GM21515 (cell line): ENCODE measurements around the gene WBP2NL.

Source experiments
- ATAC-seq: cut with Tn5 transposase; IDR thresholded peaks from one replicate; pipeline ENCODE4 v1.9.1; 2021; ENCODE audit not compliant: unreplicated experiment

Gene WBP2NL

DNA sequence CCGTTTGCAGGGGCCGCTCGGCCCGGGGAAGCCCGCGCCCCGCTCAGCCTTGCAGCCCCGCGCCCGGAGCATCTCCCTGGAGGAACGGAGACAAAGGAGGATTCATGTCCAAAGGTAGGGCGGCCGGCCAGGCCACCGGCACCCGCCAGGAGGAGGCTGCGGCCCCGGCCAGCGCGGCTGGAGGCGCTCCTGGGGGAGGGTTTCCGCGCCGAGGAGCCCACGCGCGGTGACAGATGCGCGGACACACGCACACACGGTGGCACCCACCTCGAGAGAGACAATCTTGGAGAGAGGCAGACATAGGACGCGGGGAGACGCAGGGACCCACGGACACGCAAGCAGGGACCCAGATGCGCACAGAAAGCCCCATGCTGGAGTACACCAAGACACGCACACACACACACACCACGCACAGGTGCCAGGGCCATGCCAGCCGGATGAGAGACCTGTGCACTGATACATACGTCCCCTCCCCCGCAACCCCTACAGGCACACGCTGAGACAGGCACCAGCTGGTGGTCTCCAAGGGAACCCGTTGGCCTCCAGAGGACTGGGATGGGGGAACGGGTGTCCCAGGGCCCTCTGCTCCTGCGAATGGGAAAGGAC lies 21.5 kb upstream of the WBP2NL start:
- ATAC-seq: no peak

DNA sequence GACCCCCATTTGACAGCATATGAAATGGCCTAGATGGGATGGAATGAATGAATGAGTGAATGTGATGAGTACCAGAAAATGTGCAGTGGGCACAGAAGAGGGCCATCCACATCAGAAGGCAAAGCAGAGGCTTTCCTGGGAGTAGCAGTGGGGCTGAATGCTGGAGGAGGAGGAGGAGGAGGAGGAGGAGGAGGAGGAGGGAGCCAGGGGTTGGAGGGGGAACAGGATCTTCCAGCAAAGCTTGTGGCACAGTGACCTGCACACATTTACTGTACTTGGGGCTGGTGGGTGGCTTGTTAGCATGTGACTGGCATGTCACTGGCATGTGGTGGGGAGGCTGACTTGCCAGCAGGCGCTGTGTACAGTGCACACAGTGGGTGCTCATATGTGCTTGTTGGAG lies 19.9 kb upstream of the WBP2NL start:
- ATAC-seq: no peak

DNA sequence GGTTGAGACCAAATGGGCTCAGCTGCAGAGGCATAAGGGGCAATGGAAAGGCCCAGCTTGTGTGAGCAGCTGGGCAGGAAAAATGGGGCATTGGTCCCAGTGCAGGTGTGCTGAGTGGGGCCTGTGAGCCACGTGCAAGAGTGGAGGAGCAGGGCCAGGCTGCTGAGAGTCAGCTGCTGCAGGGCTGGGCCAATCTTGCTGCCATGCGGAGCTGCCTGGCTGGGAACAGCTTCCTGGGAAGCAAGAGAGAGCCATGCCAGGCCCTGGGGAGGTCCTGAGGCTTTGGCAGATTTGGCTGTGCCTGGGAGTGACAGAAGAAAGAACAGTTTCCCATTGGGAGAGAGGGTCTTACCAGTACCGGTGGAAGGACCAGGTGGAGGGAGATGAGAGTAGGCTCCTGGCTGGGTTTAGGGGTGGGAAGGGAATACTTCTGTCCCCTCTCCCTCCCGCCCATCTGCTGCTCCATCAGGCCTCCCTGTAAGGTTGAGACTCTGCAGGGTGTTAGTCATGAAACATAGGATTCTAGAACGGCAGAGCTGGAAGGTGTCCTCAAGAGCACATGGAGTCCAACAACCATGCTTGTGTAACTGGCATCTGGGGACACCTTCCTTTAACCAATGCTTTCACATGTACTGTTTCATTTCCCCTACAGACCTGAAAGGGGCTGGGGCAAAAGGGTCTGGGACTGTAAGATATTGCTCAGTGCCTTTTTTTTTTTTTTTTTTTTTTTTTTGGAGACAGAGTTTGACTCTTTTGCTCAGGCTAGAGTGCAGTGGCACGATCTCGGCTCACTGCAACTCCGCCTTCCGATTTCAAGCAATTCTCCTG lies 19.0 kb upstream of the WBP2NL start:
- no peak for ATAC-seq

DNA sequence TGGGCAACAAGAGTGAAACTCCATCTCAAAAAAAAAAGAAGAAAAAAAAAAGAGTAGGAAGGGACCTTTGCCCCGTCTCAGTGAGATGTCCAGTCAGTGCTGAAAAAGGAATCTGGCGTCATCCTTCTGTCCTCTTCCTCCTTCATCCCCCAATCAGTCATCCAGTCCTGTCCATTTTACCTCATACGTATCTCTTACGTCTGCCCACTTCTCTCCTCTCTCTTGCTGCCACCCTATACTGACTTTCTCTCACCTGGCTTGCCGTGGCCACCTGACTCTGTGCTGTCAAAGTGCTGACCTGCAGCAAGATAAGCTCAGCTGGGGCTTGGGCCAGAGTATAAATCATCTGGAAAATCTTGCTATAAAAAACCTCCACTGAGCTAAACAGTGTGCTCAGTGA lies 15.7 kb upstream of the WBP2NL start:
- no peak for ATAC-seq

DNA sequence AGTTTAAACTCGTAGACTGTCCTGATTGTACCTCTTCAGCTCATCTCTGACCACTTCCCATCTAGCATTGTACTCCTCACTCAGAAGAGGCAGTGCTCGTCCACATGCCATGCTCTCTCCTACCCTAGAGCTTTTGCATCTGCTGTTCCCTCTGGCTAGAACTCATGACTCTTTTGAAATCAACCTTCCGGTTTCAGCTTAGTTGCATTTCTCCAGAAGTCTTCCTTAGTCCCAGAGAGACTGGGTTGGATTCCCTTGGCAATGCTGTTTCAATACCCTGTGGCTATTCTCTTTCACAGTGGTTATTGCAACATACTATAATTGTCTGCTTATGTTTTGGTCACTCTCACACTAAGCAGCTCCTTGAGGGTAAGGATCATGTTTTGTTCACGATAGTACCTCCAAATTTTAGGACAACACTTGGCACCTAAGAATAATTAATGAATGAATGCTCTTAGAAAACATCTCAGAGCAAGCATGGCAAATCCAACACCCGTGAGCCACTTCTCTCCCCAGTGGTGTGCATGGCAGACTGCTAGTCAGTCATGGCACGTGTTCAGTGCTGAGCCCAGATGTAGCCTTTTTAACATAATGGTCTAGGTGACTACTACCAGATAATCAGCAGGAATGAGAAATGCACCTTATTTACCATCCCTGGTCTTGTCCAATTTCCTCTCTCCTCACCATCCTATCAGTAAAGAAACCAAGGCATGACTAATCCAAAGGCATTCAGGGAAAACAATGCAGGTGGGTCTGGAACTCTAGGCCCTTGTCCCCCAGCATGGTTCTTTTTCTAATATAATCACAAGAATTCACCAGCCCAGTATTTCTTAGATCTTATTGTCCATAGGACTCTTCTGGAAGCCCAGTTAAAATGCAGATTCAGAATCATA lies 14.8 kb upstream of the WBP2NL start:
- no peak for ATAC-seq

DNA sequence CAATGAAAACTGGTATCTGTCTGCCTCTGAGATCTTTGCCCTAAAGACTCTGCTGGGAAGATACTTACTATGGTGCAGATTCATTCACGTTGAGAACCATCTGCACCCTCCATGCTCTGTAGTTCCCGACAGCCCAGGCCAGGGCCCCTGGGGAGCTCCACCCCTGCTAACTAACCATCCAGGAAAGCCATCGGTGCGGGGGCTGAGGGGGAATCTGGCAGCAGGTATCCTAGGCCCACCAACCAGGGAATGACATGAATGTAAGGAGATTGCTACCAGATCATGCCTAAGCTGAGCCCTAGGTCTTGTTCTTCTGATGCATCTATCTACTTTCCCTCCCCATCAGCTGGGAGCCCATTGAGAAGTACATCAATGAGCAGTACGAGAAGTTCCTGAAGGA lies 11.3 kb upstream of the WBP2NL start:
- ATAC-seq: no peak

DNA sequence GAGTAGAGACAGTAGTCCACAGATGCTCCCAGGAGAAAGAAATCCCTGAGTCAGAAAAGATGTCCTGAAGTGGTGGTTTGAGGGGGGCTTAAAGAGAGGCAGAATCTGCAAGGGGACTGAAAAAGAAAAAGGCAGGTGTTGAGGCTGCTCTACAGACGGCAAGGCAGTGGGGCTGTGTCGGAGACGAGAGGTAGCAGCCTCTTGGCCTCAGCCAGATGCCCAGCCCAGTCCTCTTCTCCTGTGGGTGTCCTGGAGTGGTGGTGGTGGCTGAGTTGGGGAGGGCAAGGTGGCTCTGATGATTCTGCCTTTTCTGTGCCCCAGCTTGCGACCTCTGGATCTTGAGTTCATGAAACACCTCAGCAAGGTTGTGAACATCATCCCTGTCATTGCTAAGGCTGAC lies 9.3 kb upstream of the WBP2NL start:
- no peak for ATAC-seq

DNA sequence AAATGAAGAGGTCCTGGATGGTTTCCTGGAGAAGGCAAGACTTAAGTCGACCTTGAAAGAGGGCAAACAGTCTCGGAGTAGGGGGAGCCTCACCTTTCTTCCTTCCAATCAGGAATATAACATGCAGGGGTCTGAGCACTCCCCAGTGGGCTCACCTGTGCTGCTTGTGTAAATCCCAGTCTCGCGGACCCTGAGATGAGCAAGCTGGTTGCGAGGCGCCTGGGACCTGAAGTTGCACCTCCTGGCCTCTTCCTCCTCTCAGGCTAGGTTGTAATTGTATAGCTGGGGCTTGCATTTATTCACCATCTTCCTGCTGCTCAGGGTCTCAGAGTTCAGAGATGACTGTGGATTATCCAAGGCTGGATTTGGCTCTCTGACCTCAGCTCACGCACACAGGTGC lies 7.5 kb upstream of the WBP2NL start:
- no peak for ATAC-seq

DNA sequence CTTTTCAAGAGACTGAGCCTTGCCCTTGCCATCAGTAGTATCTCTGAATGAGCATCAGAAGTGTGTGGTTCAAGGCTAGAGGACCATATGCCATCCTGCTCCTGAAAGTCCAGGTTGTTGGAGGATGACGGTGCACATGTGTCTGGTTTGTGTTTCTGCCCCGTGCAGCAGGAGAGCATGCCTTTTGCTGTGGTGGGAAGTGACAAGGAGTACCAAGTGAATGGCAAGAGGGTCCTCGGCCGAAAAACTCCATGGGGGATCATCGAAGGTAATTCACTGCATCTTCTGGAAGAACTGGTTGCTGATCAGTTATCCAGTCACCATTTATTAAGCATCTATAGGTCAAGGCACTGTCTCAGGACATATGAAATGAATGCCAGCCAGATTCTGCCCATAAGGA lies 6.1 kb upstream of the WBP2NL start:
- no peak for ATAC-seq

DNA sequence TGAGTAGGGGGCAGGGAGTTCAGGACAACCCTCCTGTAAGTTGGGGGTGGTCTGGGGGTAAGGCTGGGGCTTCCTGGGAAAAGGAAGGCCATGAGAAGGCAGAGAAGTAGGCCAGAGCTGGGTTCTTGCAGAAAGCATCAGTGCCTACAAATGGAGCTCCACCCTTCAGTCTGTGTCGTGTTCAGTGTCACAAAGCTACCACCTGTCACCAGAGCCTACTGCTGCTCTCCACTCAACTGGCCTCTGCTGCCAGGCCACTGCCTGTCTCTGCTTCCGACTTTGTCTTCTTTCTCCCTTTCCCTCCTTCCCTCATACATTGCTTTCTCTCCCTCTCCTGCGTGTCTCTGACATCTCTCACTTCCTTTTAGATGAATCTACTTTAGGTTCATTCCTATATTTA lies 3.4 kb upstream of the WBP2NL start:
- ATAC-seq: no peak

DNA sequence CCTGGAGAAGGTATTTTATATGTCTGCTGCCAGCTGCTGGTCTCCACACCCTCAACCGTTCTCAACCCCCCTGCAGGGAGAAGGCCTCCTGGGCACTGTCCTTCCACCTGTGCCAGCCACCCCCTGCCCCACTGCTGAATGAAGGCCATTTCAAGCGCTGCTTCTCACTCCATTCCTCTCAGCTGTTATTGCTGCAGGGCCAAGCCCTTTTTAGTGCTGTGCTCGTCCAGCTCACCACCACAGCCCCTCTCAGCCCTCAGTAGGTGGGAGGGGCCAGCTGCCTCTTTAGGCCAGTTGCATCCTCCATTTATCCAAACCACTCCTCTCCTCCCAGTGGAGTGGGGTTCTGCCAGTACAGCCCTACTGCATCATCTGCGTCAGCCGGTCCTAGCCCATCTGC lies 1.8 kb upstream of the WBP2NL start:
- no peak for ATAC-seq

DNA sequence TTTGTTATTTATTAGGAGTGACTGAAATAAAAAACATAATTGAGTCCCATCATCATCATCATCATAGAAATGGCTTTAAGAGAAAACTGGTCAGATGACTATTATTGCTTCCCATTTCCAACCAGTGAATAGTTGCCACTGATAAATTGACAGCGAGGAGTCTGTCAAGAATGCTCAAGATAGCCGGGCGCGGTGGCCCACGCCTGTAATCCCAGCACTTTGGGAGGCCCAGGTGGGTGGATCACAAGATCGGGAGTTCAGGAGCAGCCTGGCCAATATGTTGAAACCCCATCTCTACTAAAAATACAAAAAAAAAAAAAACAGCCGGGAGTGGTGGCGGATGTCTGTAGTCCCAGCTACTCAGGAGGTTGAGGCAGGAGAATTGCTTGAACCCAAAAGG lies 1.9 kb downstream of the WBP2NL start:
- ATAC-seq: no peak

DNA sequence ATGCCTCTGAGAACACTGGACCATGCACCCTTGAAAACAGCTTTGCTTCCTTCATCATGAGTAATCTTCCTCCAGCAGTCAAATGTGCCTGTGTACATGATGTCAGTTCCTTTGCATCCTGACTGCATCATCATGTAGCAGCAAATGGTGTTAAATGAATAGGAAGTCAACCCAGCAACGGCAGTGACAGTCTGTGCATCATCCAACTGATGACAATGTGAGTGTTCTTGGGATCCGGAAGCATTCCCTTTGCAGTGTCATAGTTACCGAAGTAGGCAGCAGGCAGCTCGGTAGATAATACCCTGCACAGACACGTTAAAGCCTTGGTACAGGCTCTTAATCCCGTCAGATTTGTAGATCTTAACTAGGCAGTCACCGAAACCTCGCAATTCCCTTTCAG lies 2.5 kb downstream of the WBP2NL start:
- ATAC-seq: no peak

DNA sequence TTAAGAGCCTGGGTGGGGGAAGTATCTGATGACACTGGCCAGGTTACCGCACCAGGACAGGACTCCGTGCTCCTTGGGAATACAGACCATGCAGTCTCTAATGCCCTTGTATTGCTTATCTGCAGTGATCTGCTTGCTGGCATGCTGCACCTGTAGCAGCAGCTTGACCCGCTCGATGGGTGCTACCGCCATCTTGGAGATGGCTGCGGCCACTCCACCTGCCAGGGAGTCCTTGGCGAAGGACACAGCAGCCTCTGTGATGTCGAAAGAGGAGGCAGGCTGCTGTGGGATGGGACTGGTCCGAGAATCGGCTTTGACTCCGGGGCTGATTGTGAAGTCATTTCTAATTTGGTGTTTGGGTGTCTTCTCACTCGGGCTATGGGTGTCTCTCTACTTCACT lies 3.1 kb downstream of the WBP2NL start:
- ATAC-seq: no peak

DNA sequence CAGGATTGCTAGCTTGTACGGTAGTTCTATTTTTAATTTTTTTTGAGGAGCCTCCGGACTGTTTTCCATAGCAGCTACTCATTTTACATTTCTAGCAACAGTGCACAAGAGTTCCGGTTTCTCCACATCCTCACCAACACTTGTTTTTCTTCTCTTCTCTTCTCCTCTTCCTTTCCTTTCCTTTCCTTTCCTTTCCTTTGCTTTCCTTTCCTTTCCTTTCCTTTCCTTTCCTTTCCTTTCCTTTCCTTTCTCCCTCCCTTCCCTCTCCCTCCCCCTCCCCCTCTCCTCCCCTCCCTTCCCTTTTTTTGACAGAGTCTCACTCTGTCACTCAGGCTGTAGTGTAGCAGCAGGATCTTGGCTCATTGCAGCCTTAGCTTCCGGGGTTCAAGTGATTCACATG lies 9.3 kb downstream of the WBP2NL start:
- ATAC-seq: no peak

DNA sequence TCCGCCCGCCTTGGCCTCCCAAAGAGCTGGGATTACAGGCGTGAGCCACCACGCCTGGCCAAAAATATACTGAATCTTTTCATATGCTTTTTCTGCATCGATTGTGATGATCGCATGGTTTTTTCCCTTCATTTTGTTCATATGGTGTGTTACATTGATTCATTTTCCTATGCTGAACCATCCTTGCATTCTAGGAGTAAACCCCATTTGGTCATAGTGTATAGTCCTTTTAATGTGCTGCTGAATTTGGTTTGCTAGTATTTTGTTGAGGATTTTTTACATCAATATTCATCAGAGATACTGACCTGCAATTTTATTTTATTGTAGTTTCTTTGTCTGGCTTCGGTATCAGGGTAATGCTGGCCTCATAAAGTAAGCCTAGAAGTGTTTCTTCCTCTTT lies 12.2 kb downstream of the WBP2NL start:
- no peak for ATAC-seq

DNA sequence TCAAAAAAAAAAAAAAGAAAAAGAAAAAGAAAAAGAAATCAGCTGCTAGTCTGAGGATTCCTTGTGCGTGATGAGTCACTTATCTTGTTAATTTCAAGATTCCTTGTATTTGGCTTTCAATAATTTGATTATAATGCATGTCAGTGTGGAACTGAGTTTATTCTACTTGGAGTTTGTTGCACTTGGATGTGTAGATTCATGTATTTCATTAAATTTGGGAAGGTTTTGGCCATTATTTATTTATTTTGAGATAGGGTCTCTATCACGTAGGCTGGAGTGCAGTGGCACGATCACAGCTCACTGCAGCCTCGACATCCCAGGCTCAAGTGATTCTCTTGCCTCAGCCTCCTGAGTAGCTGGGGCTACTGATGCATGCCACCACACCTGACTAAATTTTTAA lies 14.8 kb downstream of the WBP2NL start:
- ATAC-seq: no peak

DNA sequence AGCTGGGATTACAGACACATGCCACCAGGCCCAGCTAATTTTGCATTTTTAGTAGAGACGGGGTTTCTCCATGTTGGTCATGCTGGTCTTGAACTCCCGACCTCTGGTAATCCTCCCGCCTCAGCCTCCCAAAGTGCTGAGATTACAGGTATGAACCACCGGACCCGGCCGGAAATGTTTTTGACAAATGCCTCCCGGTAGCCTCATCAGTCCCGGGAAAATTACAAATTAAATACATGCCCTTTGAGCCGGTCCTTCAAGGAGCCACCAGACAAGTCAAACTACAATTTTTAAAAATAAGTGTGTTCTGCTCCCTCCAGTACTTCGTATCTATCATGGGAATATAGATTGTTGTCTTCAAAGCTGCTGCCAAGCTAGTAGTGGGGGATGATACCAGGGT lies 17.5 kb downstream of the WBP2NL start:
- no peak for ATAC-seq

DNA sequence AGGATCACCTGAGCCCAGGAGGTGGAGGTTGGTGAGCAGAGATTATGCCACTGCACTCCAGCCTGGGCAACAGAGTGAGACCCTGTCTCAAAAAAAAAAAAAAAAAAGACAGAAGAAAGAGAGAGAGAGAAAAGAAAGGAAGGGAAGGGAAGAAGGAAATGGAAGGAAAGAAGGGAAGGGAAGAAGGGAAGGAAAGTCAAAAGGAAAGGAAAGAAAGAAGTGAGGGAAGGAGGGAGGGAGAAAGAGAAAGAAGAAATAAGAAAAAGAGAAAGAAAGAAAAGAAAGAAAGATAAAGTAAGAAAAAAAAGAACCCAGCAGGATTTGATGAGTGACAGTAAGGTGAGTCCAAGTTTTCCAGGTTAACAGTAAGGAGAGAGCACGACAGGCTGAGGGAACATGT lies 19.6 kb downstream of the WBP2NL start:
- no peak for ATAC-seq

DNA sequence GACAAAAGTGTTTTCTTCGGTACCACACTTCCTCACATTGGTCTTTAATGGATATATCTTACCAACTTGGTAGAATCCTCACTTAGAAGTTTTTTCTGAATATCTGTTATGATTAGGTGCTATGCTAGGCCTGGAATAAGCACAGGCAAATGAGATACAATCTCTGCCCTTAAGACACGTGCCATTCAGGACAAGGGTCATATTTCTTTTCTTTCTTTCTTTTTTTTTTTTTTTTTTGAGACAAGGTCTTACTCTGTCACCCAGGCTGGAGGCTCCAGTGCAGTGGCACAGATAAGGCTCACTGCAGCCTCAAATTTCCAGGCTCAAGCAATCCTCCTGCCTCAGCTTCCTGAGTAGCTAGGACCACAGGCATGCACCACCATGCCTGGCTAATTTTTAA lies 23.0 kb downstream of the WBP2NL start:
- no peak for ATAC-seq

DNA sequence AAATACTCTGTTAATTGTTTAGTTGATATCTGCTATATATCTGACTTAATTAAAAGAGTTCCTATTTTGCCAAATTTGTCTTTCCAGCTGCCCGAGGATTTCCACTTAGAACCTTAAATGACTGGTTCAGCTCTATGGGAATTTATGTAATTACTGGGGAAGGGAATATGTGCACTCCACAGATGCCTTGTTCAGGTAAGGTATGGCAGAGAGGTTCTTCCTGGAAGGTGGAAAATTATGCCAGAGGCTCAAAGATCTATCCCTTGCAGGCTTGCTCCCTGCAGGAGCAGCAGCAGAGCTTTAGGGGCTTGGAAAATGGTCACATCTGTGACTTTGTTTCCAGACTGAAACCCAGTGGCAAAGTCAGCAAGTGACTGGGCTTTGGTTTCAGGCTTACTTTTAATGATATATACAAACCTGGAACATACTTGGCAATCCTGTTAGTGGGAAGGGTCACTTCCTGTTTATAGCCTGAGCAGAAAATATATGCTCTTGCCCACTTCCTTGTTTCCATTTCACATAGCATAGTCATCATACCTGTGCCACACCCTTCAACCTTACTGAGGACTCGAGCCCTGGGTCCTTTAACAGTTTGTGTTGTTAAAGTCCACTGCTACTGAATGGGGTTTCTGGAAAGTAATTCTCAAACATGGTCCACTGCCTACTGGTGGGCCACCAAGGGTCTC lies 23.7 kb downstream of the WBP2NL start:
- no peak for ATAC-seq
